Effector memory CD8-positive, alpha-beta T cell (primary cell): ENCODE results near the gene NANP.
"Not testable (repeated sequence)": the region's sequence is repeated elsewhere in the genome, so short reads cannot be mapped to it uniquely, and the experiment has no call there.

ENCODE experiments used
- ATAC-seq: fragments of 150-1000 bp; cut with Tn5 transposase; replicated peaks from 2 replicates; pipeline ENCODE4 v1.10.0; 2021; ENCODE audit warnings: mild to moderate bottlenecking, moderate library complexity
- DNase-seq, 3 experiments: peaks; one replicate each; pipeline ENCODE4 v3.0.0; 2021
- H3K27ac Mint-ChIP-seq, 2 donors: one replicate each; pipeline ENCODE4 v1.8.0; 2022; ENCODE audit warnings: mild to moderate bottlenecking in 2 of 2, mixed read lengths in 2 of 2, moderate library complexity in 2 of 2
- H3K27me3 Mint-ChIP-seq, 2 donors: one replicate each; pipeline ENCODE4 v1.8.0; 2022; ENCODE audit warnings: mixed read lengths in 2 of 2
- H3K36me3 Mint-ChIP-seq: one replicate; pipeline ENCODE4 v1.8.0; 2022; ENCODE audit warnings: mild to moderate bottlenecking, moderate library complexity, mixed read lengths; ENCODE audit not compliant: insufficient read depth
- H3K4me1 Mint-ChIP-seq, 2 donors: one replicate each; pipeline ENCODE4 v1.8.0; 2022; ENCODE audit warnings: low read depth in 2 of 2, mixed read lengths in 2 of 2
- H3K4me3 Mint-ChIP-seq, 2 donors: one replicate each; pipeline ENCODE4 v1.8.0; 2022; ENCODE audit warnings: mild to moderate bottlenecking in 2 of 2, mixed read lengths in 2 of 2, moderate library complexity in 2 of 2
- H3K9me3 Mint-ChIP-seq, 2 donors: one replicate each; pipeline ENCODE4 v1.8.0; 2022; ENCODE audit warnings: mixed read lengths in 2 of 2
- total RNA-seq, 9 experiments: gene quantifications; one replicate each; lab custom pipeline; 2026; lab: John Stamatoyannopoulos, UW

The NANP gene
- total RNA-seq, result 1.3 to 13.0 (median 5.0) reads per million in 9 experiments

GRCh38 chr20:25623736-25624499 is at the start of gene NANP:
NANP (minus strand) TSS chr20:25624014; CDS start chr20:25623948, 66 bp downstream.
- H3K4me3 Mint-ChIP-seq, result peak within 1 kb of the TSS; percentile 93 to 97
- peak within 1 kb of the TSS; percentile 96 for H3K27ac Mint-ChIP-seq

GRCh38 chr20:25672659-25673235 is 48.9 kb upstream of the NANP start:
- ATAC-seq, result no peak
- Mint-ChIP-seq H3K9me3 (no peaks in the 10 kb centered on the region), H3K4me3 (no peak overlapping the region), H3K27me3 (no peaks in the 10 kb centered on the region), H3K36me3 (peaks cover 23% of the 10 kb centered on the region), H3K27ac (no peak overlapping the region), H3K4me1 (peaks cover 0 to 3% of the 10 kb centered on the region in 2 donors)
- DNase-seq, result no peak

More at GRCh38 chr20:25623736-25624499, at the start of gene NANP:
- DNase-seq (peak; percentile 72 to 75 (median 75)), ATAC-seq (peak; percentile 77)
- peaks cover 12 to 20% of the 10 kb centered on the region in 2 donors for H3K4me1 Mint-ChIP-seq
- peaks cover 0 to 1% of the 10 kb centered on the region in 2 donors for H3K9me3 Mint-ChIP-seq
- H3K27me3 Mint-ChIP-seq, result no peaks in the 10 kb centered on the region
- peaks cover 18% of the 10 kb centered on the region for H3K36me3 Mint-ChIP-seq

GRCh38 chr20:25669826-25670422 is 46.1 kb upstream of the NANP start:
- Mint-ChIP-seq H3K27ac (no peak overlapping the region), H3K4me3 (no peak overlapping the region), H3K27me3 (no peaks in the 10 kb centered on the region), H3K36me3 (peaks cover under 1% of the 10 kb centered on the region), H3K4me1 (no peaks in the 10 kb centered on the region), H3K9me3 (no peaks in the 10 kb centered on the region)
- no peak for DNase-seq
- no peak for ATAC-seq

- Mint-ChIP-seq H3K4me3 (no peak overlapping the region), H3K36me3 (no peaks in the 10 kb centered on the region), H3K9me3 (no peaks in the 10 kb centered on the region), H3K4me1 (no peaks in the 10 kb centered on the region), H3K27ac (peak overlapping the region in 1 of 2 donors; percentile 9), H3K27me3 (no peaks in the 10 kb centered on the region)
- ATAC-seq, result no peak
- no peak for DNase-seq
Measured at GRCh38 chr20:25668446-25668845, 44.6 kb upstream of the NANP start.

GRCh38 chr20:25659999-25660398 is 36.2 kb upstream of the NANP start:
- Mint-ChIP-seq H3K4me1 (peaks cover 0 to 10% of the 10 kb centered on the region in 2 donors), H3K9me3 (no peaks in the 10 kb centered on the region), H3K27ac (no peak overlapping the region), H3K36me3 (no peaks in the 10 kb centered on the region), H3K4me3 (no peak overlapping the region), H3K27me3 (no peaks in the 10 kb centered on the region)
- ATAC-seq (no peak), DNase-seq (no peak)

- H3K9me3 Mint-ChIP-seq, result no peaks in the 10 kb centered on the region
- peaks cover 0 to 7% of the 10 kb centered on the region in 2 donors for H3K4me1 Mint-ChIP-seq
- H3K27me3 Mint-ChIP-seq, result no peaks in the 10 kb centered on the region
- ATAC-seq (no peak), DNase-seq (no peak)
- H3K36me3 Mint-ChIP-seq, result peaks cover 3% of the 10 kb centered on the region
- H3K4me3 Mint-ChIP-seq, result no peak overlapping the region
- H3K27ac Mint-ChIP-seq, result no peak overlapping the region
Measured at GRCh38 chr20:25654487-25654886, 30.7 kb upstream of the NANP start.

- ATAC-seq, H3K27ac Mint-ChIP-seq, H3K4me1 Mint-ChIP-seq, H3K4me3 Mint-ChIP-seq, H3K27me3 Mint-ChIP-seq, H3K36me3 Mint-ChIP-seq, DNase-seq, H3K9me3 Mint-ChIP-seq: not testable (repeated sequence)
Measured at GRCh38 chr20:25652866-25653265, 29.1 kb upstream of the NANP start.

GRCh38 chr20:25644814-25645213 is 21.0 kb upstream of the NANP start:
- Mint-ChIP-seq H3K4me1 (peaks cover 0 to 10% of the 10 kb centered on the region in 2 donors), H3K36me3 (peaks cover under 1% of the 10 kb centered on the region), H3K27me3 (no peaks in the 10 kb centered on the region), H3K9me3 (no peaks in the 10 kb centered on the region), H3K4me3 (no peak overlapping the region), H3K27ac (no peak overlapping the region)
- no peak for ATAC-seq
- no peak for DNase-seq

- Mint-ChIP-seq H3K27ac (peak overlapping the region; percentile 6 to 24), H3K9me3 (no peaks in the 10 kb centered on the region), H3K4me1 (peaks cover 0 to 10% of the 10 kb centered on the region in 2 donors), H3K27me3 (no peaks in the 10 kb centered on the region), H3K4me3 (no peak overlapping the region), H3K36me3 (peaks cover 2% of the 10 kb centered on the region)
- DNase-seq (peak in 2 of 3 experiments; percentile 1 to 2), ATAC-seq (peak; percentile 99)
Measured at GRCh38 chr20:25643716-25644115, 19.9 kb upstream of the NANP start.

- peaks cover 13% of the 10 kb centered on the region for H3K36me3 Mint-ChIP-seq
- no peaks in the 10 kb centered on the region for H3K4me1 Mint-ChIP-seq
- H3K27me3 Mint-ChIP-seq, result no peaks in the 10 kb centered on the region
- no peaks in the 10 kb centered on the region for H3K9me3 Mint-ChIP-seq
- DNase-seq (no peak), ATAC-seq (no peak)
- no peak overlapping the region for H3K27ac Mint-ChIP-seq
- no peak overlapping the region for H3K4me3 Mint-ChIP-seq
Measured at GRCh38 chr20:25637247-25637646, 13.4 kb upstream of the NANP start.

- Mint-ChIP-seq H3K27ac (no peak overlapping the region), H3K27me3 (no peaks in the 10 kb centered on the region), H3K4me3 (no peak overlapping the region), H3K9me3 (no peaks in the 10 kb centered on the region), H3K4me1 (no peaks in the 10 kb centered on the region), H3K36me3 (peaks cover 11% of the 10 kb centered on the region)
- DNase-seq (no peak), ATAC-seq (no peak)
Measured at GRCh38 chr20:25632940-25633790, 9.4 kb upstream of the NANP start.

- ATAC-seq, H3K9me3 Mint-ChIP-seq, DNase-seq, H3K27me3 Mint-ChIP-seq, H3K4me3 Mint-ChIP-seq, H3K27ac Mint-ChIP-seq, H3K4me1 Mint-ChIP-seq, H3K36me3 Mint-ChIP-seq: not testable (repeated sequence)
Measured at GRCh38 chr20:25630615-25631014, 6.8 kb upstream of the NANP start.

- no peak overlapping the region for H3K27ac Mint-ChIP-seq
- no peaks in the 10 kb centered on the region for H3K4me1 Mint-ChIP-seq
- no peak for ATAC-seq
- H3K9me3 Mint-ChIP-seq, result peaks cover 0 to 1% of the 10 kb centered on the region in 2 donors
- peaks cover 4% of the 10 kb centered on the region for H3K36me3 Mint-ChIP-seq
- H3K4me3 Mint-ChIP-seq, result no peak overlapping the region
- DNase-seq, result no peak
- no peaks in the 10 kb centered on the region for H3K27me3 Mint-ChIP-seq
Measured at GRCh38 chr20:25629816-25630499, 6.1 kb upstream of the NANP start.
